NB4 (cell line): ENCODE results near the gene APC.

Experiments used
- CTCF ChIP-seq: IDR thresholded peaks from one replicate; pipeline ENCODE4 v1.5.1; 2012; ENCODE audit warnings: low read depth, low read length
- MYC ChIP-seq: IDR thresholded peaks from 2 replicates; pipeline ENCODE4 v1.6.1; 2011; ENCODE audit warnings: low read depth, low read length
- POLR2A ChIP-seq: IDR thresholded peaks from 2 replicates; pipeline ENCODE4 v1.6.1; 2011; ENCODE audit warnings: mild to moderate bottlenecking; ENCODE audit not compliant: insufficient read length; ENCODE audit errors: extremely low read depth

- TF ChIP-seq CTCF (no peak), MYC (no peak), POLR2A (no peak)
These were observed 34.4 kb downstream of the APC start for GRCh38 chr5:112772124-112772523.
